ENCODE results near the gene TRIP12.
"Not testable (repeated sequence)": the region's sequence is repeated elsewhere in the genome, so short reads cannot be mapped to it uniquely, and the experiment has no call there.

Gene TRIP12

DNA sequence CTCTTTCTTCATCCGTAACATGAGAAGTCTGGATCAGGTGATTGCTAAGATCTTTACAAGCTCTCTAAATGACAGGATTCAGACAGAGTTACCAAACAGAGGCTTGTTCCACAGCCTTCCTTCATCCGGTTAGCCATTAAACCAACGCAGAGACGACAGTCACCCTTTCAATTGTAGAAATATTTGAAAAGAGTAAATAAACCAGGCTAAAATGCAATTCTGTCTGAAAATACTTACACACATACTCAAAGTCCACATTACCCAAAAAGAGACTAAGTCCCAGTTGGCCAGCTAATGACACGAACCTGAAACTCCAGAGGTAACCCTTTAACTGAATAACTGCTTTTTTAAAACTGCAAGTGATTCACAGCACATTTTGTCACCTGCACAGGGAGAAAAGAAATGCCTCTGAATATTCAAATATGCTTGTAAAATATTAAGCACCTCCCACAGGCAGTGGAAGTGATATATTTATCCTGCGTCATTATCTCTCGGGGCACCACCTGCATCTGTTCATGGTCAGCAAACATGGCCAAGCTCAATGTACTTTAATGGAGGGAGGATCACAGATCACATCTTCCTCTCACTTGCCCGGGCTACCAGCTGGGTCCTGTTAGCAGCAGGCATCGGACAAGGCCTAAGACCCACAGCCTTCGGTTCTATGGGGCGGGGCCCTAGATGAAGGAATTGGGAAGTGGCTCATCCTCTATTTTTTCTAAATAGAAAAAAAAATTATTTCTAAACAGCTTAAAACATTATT is 168.7 kb downstream of the TRIP12 start:
- no peak overlapping the region for H3K4me3 ChIP-seq (ENCODE audit: low read length in 2 of 2)
- no peak overlapping the region for H3K9ac ChIP-seq (ENCODE audit: low read depth in 1 of 2, low read length in 2 of 2)
- H3K4me1 ChIP-seq (ENCODE audit: control insufficient read depth in 2 of 2, insufficient read depth in 2 of 2, low read length in 2 of 2), result no peaks in the 10 kb centered on the region
- no peaks in the 10 kb centered on the region for H3K36me3 ChIP-seq (ENCODE audit: control insufficient read depth in 2 of 2, insufficient read depth in 2 of 2, low read length in 2 of 2)
- H3K9me3 ChIP-seq (ENCODE audit: control insufficient read depth in 2 of 2, low read length in 2 of 2), result no peaks in the 10 kb centered on the region
- H3K27me3 ChIP-seq (ENCODE audit: control insufficient read depth in 2 of 2, insufficient read depth in 2 of 2, low read length in 2 of 2), result no peaks in the 10 kb centered on the region
- no peak overlapping the region for H3K27ac ChIP-seq (ENCODE audit: low read depth in 2 of 2, low read length in 2 of 2)

DNA sequence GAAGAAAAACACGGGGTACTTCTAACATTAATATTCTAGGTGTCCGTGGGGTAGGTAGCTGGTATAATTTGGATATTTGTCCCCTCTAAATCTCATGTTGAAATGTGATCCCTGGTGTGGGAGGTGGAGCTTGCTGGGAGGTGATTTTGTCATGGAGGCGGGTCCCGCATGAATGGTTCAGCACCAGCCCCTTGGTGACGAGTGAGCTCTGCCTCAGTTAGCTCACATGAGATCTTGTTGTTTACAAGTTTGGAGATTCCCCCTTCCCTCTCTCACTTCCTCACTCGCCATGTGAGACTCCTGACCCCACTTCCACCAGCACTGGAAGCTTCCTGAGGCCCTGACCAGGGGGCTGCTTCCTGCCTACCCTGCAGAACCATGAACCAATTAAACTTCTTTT is 172.0 kb downstream of the TRIP12 start:
- H3K27me3 ChIP-seq (ENCODE audit: control insufficient read depth in 2 of 2, insufficient read depth in 2 of 2, low read length in 2 of 2), result no peaks in the 10 kb centered on the region
- H3K9me3 ChIP-seq (ENCODE audit: control insufficient read depth in 2 of 2, low read length in 2 of 2), result no peaks in the 10 kb centered on the region
- H3K36me3 ChIP-seq (ENCODE audit: control insufficient read depth in 2 of 2, insufficient read depth in 2 of 2, low read length in 2 of 2), result no peaks in the 10 kb centered on the region
- no peak overlapping the region for H3K9ac ChIP-seq (ENCODE audit: low read depth in 1 of 2, low read length in 2 of 2)
- H3K4me1 ChIP-seq (ENCODE audit: control insufficient read depth in 2 of 2, insufficient read depth in 2 of 2, low read length in 2 of 2), result no peaks in the 10 kb centered on the region
- no peak overlapping the region for H3K27ac ChIP-seq (ENCODE audit: low read depth in 2 of 2, low read length in 2 of 2)
- H3K4me3 ChIP-seq (ENCODE audit: low read length in 2 of 2), result no peak overlapping the region

DNA sequence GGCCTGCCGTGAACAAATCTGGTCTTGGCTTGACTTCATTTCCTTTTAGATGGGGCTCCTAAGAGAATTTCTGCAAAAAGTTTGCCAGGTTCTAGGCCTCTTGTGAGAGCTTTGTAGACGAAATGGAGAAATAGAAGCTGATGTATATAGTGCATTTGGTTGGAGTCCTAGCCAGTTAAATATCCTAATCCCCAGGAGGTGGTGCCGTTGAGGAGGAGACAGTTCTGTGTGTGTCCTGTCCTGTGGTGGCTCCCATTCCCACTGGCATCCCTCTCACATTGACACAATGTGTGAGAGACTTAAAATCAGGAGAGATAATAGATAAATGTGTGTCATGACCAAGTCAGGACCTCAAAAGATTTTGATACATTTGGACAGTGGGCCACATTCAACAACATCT is 172.9 kb downstream of the TRIP12 start:
- Histone ChIP-seq H3K4me3 (ENCODE audit: low read length in 2 of 2) (no peak overlapping the region), H3K9me3 (ENCODE audit: control insufficient read depth in 2 of 2, low read length in 2 of 2) (no peaks in the 10 kb centered on the region), H3K4me1 (ENCODE audit: control insufficient read depth in 2 of 2, insufficient read depth in 2 of 2, low read length in 2 of 2) (no peaks in the 10 kb centered on the region), H3K27ac (ENCODE audit: low read depth in 2 of 2, low read length in 2 of 2) (no peak overlapping the region), H3K36me3 (ENCODE audit: control insufficient read depth in 2 of 2, insufficient read depth in 2 of 2, low read length in 2 of 2) (no peaks in the 10 kb centered on the region), H3K9ac (ENCODE audit: low read depth in 1 of 2, low read length in 2 of 2) (no peak overlapping the region), H3K27me3 (ENCODE audit: control insufficient read depth in 2 of 2, insufficient read depth in 2 of 2, low read length in 2 of 2) (no peaks in the 10 kb centered on the region)

DNA sequence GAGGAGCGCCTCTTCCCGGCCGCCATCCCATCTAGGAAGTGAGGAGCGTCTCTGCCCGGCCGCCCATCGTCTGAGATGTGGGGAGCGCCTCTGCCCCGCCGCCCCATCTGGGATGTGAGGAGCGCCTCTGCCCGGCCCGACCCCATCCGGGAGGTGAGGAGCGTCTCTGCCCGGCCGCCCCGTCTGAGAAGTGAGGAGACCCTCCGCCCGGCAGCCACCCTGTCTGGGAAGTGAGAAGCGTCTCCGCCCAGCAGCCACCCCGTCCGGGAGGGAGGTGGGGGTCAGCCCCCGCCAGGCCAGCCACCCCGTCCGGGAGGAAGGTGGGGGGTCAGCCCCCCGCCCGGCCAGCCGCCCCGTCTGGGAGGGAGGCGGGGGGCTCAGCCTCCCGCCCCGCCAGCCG is 179.1 kb downstream of the TRIP12 start:
- H3K4me3 ChIP-seq (ENCODE audit: low read length in 2 of 2); H3K9me3 ChIP-seq (ENCODE audit: control insufficient read depth in 2 of 2, low read length in 2 of 2); H3K4me1 ChIP-seq (ENCODE audit: control insufficient read depth in 2 of 2, insufficient read depth in 2 of 2, low read length in 2 of 2); H3K27me3 ChIP-seq (ENCODE audit: control insufficient read depth in 2 of 2, insufficient read depth in 2 of 2, low read length in 2 of 2); H3K27ac ChIP-seq (ENCODE audit: low read depth in 2 of 2, low read length in 2 of 2); H3K36me3 ChIP-seq (ENCODE audit: control insufficient read depth in 2 of 2, insufficient read depth in 2 of 2, low read length in 2 of 2); H3K9ac ChIP-seq (ENCODE audit: low read depth in 1 of 2, low read length in 2 of 2): not testable (repeated sequence)

DNA sequence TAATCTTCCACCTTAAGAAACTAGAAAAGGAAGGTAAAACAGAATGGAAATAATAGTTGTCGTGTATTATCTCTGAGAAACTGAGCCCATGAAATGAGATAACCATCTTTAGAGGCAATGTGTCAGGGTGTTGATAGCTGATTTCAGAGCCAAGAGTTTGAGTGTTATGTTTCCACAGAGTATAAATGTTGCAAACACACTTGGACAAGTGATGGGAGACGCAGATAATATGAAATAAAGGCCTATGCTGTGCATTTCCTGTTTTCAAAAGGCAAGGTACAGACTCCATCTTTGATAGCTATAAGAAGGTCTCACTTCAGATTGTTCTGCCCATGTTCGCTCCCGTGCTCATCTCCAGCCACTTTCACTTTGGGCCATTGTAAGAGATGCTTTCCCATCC is 181.5 kb downstream of the TRIP12 start:
- Histone ChIP-seq H3K36me3 (ENCODE audit: control insufficient read depth in 2 of 2, insufficient read depth in 2 of 2, low read length in 2 of 2) (no peaks in the 10 kb centered on the region), H3K4me3 (ENCODE audit: low read length in 2 of 2) (no peak overlapping the region), H3K9ac (ENCODE audit: low read depth in 1 of 2, low read length in 2 of 2) (no peak overlapping the region), H3K4me1 (ENCODE audit: control insufficient read depth in 2 of 2, insufficient read depth in 2 of 2, low read length in 2 of 2) (no peaks in the 10 kb centered on the region), H3K9me3 (ENCODE audit: control insufficient read depth in 2 of 2, low read length in 2 of 2) (no peaks in the 10 kb centered on the region), H3K27ac (ENCODE audit: low read depth in 2 of 2, low read length in 2 of 2) (no peak overlapping the region), H3K27me3 (ENCODE audit: control insufficient read depth in 2 of 2, insufficient read depth in 2 of 2, low read length in 2 of 2) (no peaks in the 10 kb centered on the region)

DNA sequence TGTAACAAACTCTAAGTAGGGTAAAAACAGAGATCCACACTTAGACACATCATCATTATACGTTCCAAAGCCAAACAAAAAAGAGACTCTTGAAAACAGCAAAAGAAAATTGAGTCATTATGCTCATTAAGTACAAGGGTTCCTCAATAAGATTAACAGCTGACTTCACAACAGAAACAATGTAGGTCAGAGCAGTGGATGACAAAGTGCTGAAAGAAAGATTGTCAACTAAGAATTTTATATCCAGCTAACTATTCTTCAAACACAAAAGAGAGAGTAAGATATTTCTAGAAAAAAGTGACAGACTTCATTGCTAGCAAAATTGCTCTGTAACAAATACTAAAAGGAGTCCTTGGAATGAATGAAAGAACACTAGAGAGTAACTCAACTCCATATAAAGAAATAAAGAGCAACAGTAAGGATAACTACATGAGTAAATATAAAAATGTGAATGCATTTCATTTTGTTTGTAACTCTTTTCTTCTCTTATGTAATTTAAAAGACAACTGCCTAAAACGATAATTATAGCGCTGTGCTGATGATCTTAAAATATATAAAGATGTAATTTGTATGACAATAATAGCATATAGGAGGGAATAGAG is 183.7 kb downstream of the TRIP12 start:
- H3K27me3 ChIP-seq (ENCODE audit: control insufficient read depth in 2 of 2, insufficient read depth in 2 of 2, low read length in 2 of 2), result peaks cover 0 to under 1% of the 10 kb centered on the region in 2 donors
- no peaks in the 10 kb centered on the region for H3K36me3 ChIP-seq (ENCODE audit: control insufficient read depth in 2 of 2, insufficient read depth in 2 of 2, low read length in 2 of 2)
- H3K9ac ChIP-seq (ENCODE audit: low read depth in 1 of 2, low read length in 2 of 2), result no peak overlapping the region
- H3K4me1 ChIP-seq (ENCODE audit: control insufficient read depth in 2 of 2, insufficient read depth in 2 of 2, low read length in 2 of 2), result no peaks in the 10 kb centered on the region
- H3K27ac ChIP-seq (ENCODE audit: low read depth in 2 of 2, low read length in 2 of 2), result no peak overlapping the region
- H3K9me3 ChIP-seq (ENCODE audit: control insufficient read depth in 2 of 2, low read length in 2 of 2), result no peaks in the 10 kb centered on the region
- no peak overlapping the region for H3K4me3 ChIP-seq (ENCODE audit: low read length in 2 of 2)

DNA sequence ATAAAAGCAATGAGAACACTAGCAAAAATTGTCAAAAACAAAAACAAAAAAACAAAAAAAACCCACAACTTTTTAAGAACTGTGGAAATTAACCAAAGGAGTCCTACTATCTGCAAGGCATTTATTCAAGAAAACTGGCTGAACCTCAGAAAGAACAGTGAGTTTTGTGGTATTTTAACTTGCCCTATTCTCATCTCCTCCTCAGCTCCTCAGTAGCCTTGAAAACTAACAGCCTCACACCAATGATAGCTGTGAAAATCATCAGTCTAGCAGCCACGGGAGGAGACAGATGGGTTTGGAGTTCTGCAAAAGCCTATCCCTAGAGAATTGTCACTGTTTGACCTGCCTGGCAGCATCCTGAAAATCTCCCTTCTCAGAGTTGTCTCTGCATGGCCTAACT is 187.4 kb downstream of the TRIP12 start:
- H3K9me3 ChIP-seq (ENCODE audit: control insufficient read depth in 2 of 2, low read length in 2 of 2), result no peaks in the 10 kb centered on the region
- no peak overlapping the region for H3K9ac ChIP-seq (ENCODE audit: low read depth in 1 of 2, low read length in 2 of 2)
- H3K36me3 ChIP-seq (ENCODE audit: control insufficient read depth in 2 of 2, insufficient read depth in 2 of 2, low read length in 2 of 2), result no peaks in the 10 kb centered on the region
- peaks cover 0 to 2% of the 10 kb centered on the region in 2 donors for H3K27me3 ChIP-seq (ENCODE audit: control insufficient read depth in 2 of 2, insufficient read depth in 2 of 2, low read length in 2 of 2)
- H3K27ac ChIP-seq (ENCODE audit: low read depth in 2 of 2, low read length in 2 of 2), result no peak overlapping the region
- H3K4me3 ChIP-seq (ENCODE audit: low read length in 2 of 2), result no peak overlapping the region
- H3K4me1 ChIP-seq (ENCODE audit: control insufficient read depth in 2 of 2, insufficient read depth in 2 of 2, low read length in 2 of 2), result no peaks in the 10 kb centered on the region

DNA sequence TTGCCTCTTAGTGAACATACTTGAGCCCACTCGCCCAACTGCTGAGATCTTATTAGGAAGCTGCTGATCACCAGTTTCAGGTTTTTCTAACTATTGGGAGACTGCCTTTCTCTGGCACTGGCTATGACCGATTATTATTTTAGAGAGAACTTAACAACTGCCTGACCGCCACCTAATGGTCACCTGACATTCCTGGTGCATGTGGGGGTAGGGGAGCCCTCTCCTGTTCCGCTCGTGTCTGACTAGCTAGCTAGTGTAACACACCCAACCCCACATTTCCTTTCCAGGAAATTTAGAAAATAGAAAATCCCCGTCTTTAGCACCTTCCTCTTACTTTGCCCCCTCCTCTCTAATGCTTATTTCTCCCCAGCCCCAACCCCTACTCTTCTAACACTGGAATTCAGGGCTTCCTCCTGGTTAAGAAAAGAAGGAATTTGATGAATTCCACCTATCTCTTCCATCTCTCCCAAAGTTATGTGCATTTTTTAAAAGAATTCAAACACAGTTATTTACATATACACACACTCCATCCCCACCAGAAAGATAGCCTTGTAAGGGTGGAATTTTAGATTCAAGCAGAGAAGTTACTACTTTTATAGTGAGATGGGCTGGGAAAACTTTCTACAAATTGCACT is 188.1 kb downstream of the TRIP12 start:
- Histone ChIP-seq H3K27me3 (ENCODE audit: control insufficient read depth in 2 of 2, insufficient read depth in 2 of 2, low read length in 2 of 2) (peaks cover 0 to 2% of the 10 kb centered on the region in 2 donors), H3K27ac (ENCODE audit: low read depth in 2 of 2, low read length in 2 of 2) (no peak overlapping the region), H3K9ac (ENCODE audit: low read depth in 1 of 2, low read length in 2 of 2) (no peak overlapping the region), H3K4me3 (ENCODE audit: low read length in 2 of 2) (no peak overlapping the region), H3K4me1 (ENCODE audit: control insufficient read depth in 2 of 2, insufficient read depth in 2 of 2, low read length in 2 of 2) (no peaks in the 10 kb centered on the region), H3K36me3 (ENCODE audit: control insufficient read depth in 2 of 2, insufficient read depth in 2 of 2, low read length in 2 of 2) (no peaks in the 10 kb centered on the region), H3K9me3 (ENCODE audit: control insufficient read depth in 2 of 2, low read length in 2 of 2) (no peaks in the 10 kb centered on the region)

DNA sequence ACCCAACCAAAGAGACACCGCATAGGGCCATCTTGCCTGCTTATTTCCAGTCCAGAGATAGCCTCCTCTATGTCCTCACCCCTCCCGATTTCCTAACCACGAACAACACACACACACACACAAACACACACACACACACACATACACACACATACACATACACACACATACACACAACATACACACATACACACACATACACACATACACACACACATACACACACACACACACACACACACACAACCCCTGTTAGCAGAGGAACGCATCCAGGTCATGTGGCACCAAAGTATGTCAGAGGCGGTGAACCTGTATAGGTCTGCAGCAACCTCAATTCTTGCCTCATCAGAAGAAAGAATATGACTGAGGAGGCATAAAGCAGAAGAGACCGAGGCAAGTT is 188.9 kb downstream of the TRIP12 start:
- H3K9me3 ChIP-seq (ENCODE audit: control insufficient read depth in 2 of 2, low read length in 2 of 2), result no peaks in the 10 kb centered on the region
- peaks cover 0 to 2% of the 10 kb centered on the region in 2 donors for H3K27me3 ChIP-seq (ENCODE audit: control insufficient read depth in 2 of 2, insufficient read depth in 2 of 2, low read length in 2 of 2)
- no peaks in the 10 kb centered on the region for H3K36me3 ChIP-seq (ENCODE audit: control insufficient read depth in 2 of 2, insufficient read depth in 2 of 2, low read length in 2 of 2)
- H3K4me1 ChIP-seq (ENCODE audit: control insufficient read depth in 2 of 2, insufficient read depth in 2 of 2, low read length in 2 of 2), result no peaks in the 10 kb centered on the region
- H3K27ac ChIP-seq (ENCODE audit: low read depth in 2 of 2, low read length in 2 of 2), result no peak overlapping the region
- no peak overlapping the region for H3K9ac ChIP-seq (ENCODE audit: low read depth in 1 of 2, low read length in 2 of 2)
- H3K4me3 ChIP-seq (ENCODE audit: low read length in 2 of 2), result no peak overlapping the region

DNA sequence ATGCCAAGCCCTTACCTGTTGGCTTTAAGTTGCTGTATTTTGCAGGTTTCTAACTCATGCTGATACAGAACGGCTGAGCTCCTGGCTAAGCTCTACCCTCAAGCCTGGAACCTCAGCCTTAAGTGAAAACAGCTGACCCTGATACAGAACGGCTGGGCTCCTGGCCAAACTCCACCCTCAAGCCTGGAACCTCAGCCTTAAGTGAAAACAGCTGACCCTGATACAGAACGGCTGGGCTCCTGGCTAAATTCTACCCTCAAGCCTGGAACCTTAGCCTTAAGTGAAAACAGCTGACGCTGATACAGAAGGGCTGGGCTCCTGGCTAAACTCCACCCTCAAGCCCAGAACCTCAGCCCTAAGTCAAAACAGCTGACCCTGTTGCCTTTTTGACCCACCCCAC is 189.9 kb downstream of the TRIP12 start:
- Histone ChIP-seq H3K4me1 (ENCODE audit: control insufficient read depth in 2 of 2, insufficient read depth in 2 of 2, low read length in 2 of 2) (no peaks in the 10 kb centered on the region), H3K36me3 (ENCODE audit: control insufficient read depth in 2 of 2, insufficient read depth in 2 of 2, low read length in 2 of 2) (no peaks in the 10 kb centered on the region), H3K27ac (ENCODE audit: low read depth in 2 of 2, low read length in 2 of 2) (no peak overlapping the region), H3K4me3 (ENCODE audit: low read length in 2 of 2) (no peak overlapping the region), H3K9ac (ENCODE audit: low read depth in 1 of 2, low read length in 2 of 2) (no peak overlapping the region), H3K9me3 (ENCODE audit: control insufficient read depth in 2 of 2, low read length in 2 of 2) (no peaks in the 10 kb centered on the region), H3K27me3 (ENCODE audit: control insufficient read depth in 2 of 2, insufficient read depth in 2 of 2, low read length in 2 of 2) (peaks cover 0 to 2% of the 10 kb centered on the region in 2 donors)
